SU-DHL-6 (cell line): Measurements from ENCODE around the gene SCIMP.

Experiments
- CTCF ChIP-seq: fragments of 200-600 bp; sonication (generic); IDR thresholded peaks from one replicate; pipeline ENCODE4 v1.5.1; 2017; ENCODE audit warnings: antibody characterized with exemption, mild to moderate bottlenecking, low read length, moderate library complexity; ENCODE audit not compliant: insufficient read depth, poor library complexity, severe bottlenecking
- EZH2phosphoT487 ChIP-seq: fragments of 200-600 bp; sonication (generic), shearing (Covaris generic); conservative IDR thresholded peaks from 2 replicates; pipeline ENCODE4 v1.6.1; 2018; ENCODE audit warnings: mild to moderate bottlenecking, antibody characterized with exemption, low read length, moderate library complexity, mixed read lengths

GRCh38 chr17:5236938-5237540 lies 2.4 kb upstream of the SCIMP start:
- TF ChIP-seq CTCF (no peak), EZH2phosphoT487 (no peak)
